GM12873 (cell line): ENCODE results near the gene KLHL24.

Experiments
- TF ChIP-seq, protein P1 (sequence below): IDR thresholded peaks from 2 replicates; pipeline ENCODE4 v1.5.1; 2012; ENCODE audit warnings: low read depth, mild to moderate bottlenecking, moderate library complexity, low read length, control low read depth; ENCODE audit not compliant: insufficient read depth; ENCODE audit errors: missing control alignments

The KLHL24 gene

DNA sequence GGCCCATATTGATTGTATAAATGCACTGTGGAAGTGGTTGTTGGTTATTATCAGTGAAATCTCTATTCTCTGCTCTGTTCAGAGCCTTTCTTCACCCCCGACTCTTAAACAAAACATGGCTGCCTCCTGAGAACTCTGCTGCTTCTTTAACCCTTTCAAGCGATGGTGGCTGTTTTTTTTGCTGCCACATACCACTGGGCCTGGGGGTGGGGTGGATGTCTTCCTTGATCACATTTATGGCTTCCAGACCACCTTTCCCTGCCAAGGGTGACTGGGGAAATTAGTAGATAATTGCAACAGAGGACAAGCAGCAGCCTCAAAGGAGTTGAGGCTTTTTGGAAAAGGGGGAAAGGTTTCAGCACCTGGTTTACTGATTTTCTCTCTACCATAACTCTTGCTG, 94.9 kb downstream of the KLHL24 start:
- TF ChIP-seq, protein P1, sequence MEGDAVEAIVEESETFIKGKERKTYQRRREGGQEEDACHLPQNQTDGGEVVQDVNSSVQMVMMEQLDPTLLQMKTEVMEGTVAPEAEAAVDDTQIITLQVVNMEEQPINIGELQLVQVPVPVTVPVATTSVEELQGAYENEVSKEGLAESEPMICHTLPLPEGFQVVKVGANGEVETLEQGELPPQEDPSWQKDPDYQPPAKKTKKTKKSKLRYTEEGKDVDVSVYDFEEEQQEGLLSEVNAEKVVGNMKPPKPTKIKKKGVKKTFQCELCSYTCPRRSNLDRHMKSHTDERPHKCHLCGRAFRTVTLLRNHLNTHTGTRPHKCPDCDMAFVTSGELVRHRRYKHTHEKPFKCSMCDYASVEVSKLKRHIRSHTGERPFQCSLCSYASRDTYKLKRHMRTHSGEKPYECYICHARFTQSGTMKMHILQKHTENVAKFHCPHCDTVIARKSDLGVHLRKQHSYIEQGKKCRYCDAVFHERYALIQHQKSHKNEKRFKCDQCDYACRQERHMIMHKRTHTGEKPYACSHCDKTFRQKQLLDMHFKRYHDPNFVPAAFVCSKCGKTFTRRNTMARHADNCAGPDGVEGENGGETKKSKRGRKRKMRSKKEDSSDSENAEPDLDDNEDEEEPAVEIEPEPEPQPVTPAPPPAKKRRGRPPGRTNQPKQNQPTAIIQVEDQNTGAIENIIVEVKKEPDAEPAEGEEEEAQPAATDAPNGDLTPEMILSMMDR, result no peak

DNA sequence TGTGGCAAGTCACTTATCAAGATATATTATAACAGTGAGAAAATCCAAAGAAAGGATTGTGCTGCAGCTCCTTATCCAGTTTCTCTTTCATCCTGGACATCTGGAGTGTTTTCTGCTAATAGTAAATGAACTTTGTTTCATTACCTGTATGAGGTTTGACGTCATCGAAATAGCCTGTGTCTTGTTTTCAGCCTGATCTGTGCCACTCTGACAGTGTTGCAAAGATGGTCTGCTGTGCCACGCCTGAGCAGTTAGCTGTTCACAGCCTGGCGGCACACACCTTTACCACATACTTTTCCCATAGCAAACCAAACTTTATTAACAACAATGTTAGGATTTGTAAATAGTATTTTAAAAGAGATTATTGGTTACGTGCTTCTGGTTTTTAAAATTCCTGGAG, 96.2 kb downstream of the KLHL24 start:
- TF ChIP-seq, protein P1, result no peak

- TF ChIP-seq, protein P1, result no peak
Observed at GRCh38 chr3:183733553-183733952, 98.1 kb downstream of the KLHL24 start.
